Nephron (organoid): Measurements from ENCODE around the gene GANC.
"Not testable (repeated sequence)": the region's sequence is repeated elsewhere in the genome, so short reads cannot be mapped to it uniquely, and the experiment has no call there.

Experiments
- H3K27ac Mint-ChIP-seq, 3 experiments: 2 replicates each; pipeline ENCODE4 v1.8.0; 2020; ENCODE audit warnings: mixed read lengths in 3 of 3, mild to moderate bottlenecking in 2 of 3, moderate library complexity in 1 of 3
- H3K27me3 Mint-ChIP-seq: 2 replicates; pipeline ENCODE4 v1.8.0; 2021; ENCODE audit warnings: low read depth, mild to moderate bottlenecking, moderate library complexity, mixed read lengths
- H3K36me3 Mint-ChIP-seq: 2 replicates; pipeline ENCODE4 v1.8.0; 2020; ENCODE audit warnings: low read depth, mixed read lengths
- H3K4me1 Mint-ChIP-seq: 2 replicates; pipeline ENCODE4 v1.8.0; 2020; ENCODE audit warnings: mixed read lengths
- H3K4me3 Mint-ChIP-seq, 3 experiments: 2 replicates each; pipeline ENCODE4 v1.8.0; 2020; ENCODE audit warnings: mild to moderate bottlenecking in 3 of 3, mixed read lengths in 3 of 3, moderate library complexity in 2 of 3
- H3K9me3 Mint-ChIP-seq: 2 replicates; pipeline ENCODE4 v1.8.0; 2020; ENCODE audit warnings: mixed read lengths
- TF ChIP-seq, protein P1 (sequence below), 3 experiments: fragments of 200-600 bp; sonication (generic); IDR thresholded peaks; one replicate each; pipeline ENCODE4 v1.5.0; 2021; ENCODE audit warnings: antibody characterized with exemption in 3 of 3; ENCODE audit not compliant: unreplicated experiment in 3 of 3

The GANC gene, protein sequence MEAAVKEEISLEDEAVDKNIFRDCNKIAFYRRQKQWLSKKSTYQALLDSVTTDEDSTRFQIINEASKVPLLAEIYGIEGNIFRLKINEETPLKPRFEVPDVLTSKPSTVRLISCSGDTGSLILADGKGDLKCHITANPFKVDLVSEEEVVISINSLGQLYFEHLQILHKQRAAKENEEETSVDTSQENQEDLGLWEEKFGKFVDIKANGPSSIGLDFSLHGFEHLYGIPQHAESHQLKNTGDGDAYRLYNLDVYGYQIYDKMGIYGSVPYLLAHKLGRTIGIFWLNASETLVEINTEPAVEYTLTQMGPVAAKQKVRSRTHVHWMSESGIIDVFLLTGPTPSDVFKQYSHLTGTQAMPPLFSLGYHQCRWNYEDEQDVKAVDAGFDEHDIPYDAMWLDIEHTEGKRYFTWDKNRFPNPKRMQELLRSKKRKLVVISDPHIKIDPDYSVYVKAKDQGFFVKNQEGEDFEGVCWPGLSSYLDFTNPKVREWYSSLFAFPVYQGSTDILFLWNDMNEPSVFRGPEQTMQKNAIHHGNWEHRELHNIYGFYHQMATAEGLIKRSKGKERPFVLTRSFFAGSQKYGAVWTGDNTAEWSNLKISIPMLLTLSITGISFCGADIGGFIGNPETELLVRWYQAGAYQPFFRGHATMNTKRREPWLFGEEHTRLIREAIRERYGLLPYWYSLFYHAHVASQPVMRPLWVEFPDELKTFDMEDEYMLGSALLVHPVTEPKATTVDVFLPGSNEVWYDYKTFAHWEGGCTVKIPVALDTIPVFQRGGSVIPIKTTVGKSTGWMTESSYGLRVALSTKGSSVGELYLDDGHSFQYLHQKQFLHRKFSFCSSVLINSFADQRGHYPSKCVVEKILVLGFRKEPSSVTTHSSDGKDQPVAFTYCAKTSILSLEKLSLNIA (N-terminal part only)

DNA sequence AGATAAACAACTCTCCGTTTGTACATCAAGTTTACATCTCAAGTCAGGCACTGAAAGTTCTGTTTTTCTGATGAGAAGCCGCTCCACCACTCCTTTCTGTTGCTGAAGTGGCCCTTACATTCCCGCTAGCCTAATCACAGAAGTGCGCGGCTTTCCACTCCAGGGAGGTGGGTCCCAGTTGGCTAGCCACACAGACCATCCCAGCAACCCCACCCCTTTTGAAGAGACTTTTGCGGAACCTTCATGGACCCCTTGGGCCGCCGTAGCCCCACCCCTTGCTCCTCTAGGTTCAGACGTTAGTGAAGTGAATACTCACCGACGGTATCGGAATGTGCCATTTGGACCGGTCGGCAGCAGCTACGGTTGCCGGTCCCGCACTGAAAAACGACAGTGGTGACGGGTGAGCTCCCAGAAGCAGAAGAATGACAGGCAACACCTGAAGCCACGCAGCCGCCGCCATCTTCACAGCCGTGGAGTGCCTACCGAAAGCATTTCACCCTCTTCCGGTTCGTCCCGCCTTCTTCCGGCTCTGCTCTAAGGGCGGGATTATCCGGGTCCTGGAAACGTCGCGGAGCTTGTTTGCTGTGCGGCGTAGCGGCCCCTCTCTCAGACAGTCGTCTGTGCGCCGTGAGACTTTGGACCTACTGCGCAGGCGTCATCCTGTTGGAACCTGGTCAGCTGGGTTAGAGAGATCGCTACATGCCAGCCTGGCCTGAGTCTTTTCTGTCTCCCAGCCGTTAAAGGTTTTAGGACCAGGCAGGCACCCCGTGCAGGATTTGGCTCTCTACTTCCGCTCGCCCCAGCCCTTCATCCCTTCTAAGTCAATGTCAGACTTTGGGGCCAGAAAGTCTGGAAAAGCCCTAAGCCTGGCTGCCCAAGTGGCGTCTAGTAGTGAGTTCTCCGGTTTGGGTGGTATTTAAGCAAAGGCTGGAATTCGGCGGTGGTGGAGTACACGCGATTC is at the start of gene GANC, which contains the start of gene TMEM87A:
Gene GANC, plus strand, starts transcription at position 263 of the 961 bp plus-strand sequence. CDS start 1,281 bp downstream, outside the sequence.
Gene TMEM87A, minus strand, starts transcription at position 495 of the 961 bp plus-strand sequence. Its CDS starts 35 bp downstream, at position 460.
- peaks cover 42% of the 10 kb centered on the region for H3K4me1 Mint-ChIP-seq
- H3K27ac Mint-ChIP-seq: peak within 1 kb of the TSS; percentile 99 to 100 (median 100)
- TF ChIP-seq, protein P1, sequence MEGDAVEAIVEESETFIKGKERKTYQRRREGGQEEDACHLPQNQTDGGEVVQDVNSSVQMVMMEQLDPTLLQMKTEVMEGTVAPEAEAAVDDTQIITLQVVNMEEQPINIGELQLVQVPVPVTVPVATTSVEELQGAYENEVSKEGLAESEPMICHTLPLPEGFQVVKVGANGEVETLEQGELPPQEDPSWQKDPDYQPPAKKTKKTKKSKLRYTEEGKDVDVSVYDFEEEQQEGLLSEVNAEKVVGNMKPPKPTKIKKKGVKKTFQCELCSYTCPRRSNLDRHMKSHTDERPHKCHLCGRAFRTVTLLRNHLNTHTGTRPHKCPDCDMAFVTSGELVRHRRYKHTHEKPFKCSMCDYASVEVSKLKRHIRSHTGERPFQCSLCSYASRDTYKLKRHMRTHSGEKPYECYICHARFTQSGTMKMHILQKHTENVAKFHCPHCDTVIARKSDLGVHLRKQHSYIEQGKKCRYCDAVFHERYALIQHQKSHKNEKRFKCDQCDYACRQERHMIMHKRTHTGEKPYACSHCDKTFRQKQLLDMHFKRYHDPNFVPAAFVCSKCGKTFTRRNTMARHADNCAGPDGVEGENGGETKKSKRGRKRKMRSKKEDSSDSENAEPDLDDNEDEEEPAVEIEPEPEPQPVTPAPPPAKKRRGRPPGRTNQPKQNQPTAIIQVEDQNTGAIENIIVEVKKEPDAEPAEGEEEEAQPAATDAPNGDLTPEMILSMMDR (IDR thresholded peaks at IDR 0.05; ENCODE audit: unreplicated experiment in 3 of 3): no peak
- no peaks in the 10 kb centered on the region for H3K27me3 Mint-ChIP-seq
- H3K9me3 Mint-ChIP-seq: no peaks in the 10 kb centered on the region
- H3K4me3 Mint-ChIP-seq: peak within 1 kb of the TSS; percentile 98 to 99 (median 98)
- peaks cover 12% of the 10 kb centered on the region for H3K36me3 Mint-ChIP-seq

DNA sequence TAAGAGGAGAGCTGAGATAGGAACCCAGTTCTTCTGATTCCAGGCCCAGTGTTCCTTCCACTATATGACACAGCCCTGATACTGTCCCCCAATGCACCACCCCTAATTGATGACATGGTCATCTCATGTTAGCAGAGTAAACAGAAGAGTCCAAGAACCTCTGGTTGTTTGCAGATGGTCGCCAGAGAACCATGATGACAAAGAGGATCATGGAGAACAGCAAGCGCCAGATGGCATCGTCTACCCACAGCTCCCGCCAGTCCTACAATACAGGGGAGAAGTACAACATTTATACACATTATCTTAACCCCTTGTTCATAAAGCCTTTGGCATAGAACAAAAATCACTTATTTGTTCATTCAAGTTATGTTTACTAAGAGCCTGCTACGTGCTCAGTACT is 46.4 kb upstream of the GANC start:
- Mint-ChIP-seq H3K36me3 (peaks cover 69% of the 10 kb centered on the region), H3K9me3 (no peaks in the 10 kb centered on the region), H3K27me3 (no peaks in the 10 kb centered on the region), H3K4me3 (no peak overlapping the region), H3K27ac (no peak overlapping the region), H3K4me1 (no peaks in the 10 kb centered on the region)
- TF ChIP-seq, protein P1 (IDR thresholded peaks at IDR 0.05; ENCODE audit: unreplicated experiment in 3 of 3): no peak

DNA sequence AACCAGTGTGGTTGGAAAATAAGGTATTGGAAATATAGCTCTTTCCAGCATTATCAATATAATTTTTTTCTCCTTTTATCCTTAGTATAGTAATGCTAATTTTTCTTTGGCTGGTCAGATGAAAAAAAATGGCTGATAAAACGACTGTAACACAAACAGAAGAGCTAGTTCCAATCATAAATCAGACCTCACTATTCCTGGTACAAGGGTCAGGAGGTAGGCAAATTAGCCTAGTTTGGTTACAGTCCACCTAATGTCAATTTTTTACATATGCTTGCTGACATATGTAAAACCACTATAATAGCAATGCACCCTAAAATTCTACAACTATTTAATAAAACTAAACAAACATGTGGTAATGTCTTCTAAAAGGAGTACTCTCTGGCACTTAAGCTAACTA is 45.0 kb upstream of the GANC start:
- TF ChIP-seq, protein P1 (IDR thresholded peaks at IDR 0.05; ENCODE audit: unreplicated experiment in 3 of 3): no peak
- no peaks in the 10 kb centered on the region for H3K9me3 Mint-ChIP-seq
- no peaks in the 10 kb centered on the region for H3K27me3 Mint-ChIP-seq
- no peaks in the 10 kb centered on the region for H3K4me1 Mint-ChIP-seq
- H3K27ac Mint-ChIP-seq: no peak overlapping the region
- peaks cover 69% of the 10 kb centered on the region for H3K36me3 Mint-ChIP-seq
- no peak overlapping the region for H3K4me3 Mint-ChIP-seq

DNA sequence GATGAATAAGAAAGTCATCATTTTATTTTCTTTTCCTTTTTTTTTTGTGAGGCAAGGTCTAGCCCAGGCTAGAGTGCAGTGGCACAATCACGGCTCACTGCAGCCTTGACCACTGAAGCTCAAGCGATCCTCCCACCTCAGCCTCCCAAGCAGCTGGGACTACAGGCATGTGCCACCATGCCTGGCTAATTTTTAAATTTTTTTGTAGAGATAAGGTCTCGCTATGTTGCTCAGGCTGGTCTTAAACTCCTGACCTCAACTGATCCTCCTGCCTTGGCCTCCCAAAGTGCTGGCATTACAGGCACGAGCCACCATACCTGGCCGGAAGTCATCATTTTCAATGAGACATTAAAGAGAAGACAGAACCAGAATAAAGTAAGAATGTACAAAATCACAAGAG is 44.0 kb upstream of the GANC start:
- peaks cover 63% of the 10 kb centered on the region for H3K36me3 Mint-ChIP-seq
- not testable (repeated sequence) for H3K27ac Mint-ChIP-seq, H3K4me3 Mint-ChIP-seq, H3K9me3 Mint-ChIP-seq, H3K4me1 Mint-ChIP-seq, H3K27me3 Mint-ChIP-seq

DNA sequence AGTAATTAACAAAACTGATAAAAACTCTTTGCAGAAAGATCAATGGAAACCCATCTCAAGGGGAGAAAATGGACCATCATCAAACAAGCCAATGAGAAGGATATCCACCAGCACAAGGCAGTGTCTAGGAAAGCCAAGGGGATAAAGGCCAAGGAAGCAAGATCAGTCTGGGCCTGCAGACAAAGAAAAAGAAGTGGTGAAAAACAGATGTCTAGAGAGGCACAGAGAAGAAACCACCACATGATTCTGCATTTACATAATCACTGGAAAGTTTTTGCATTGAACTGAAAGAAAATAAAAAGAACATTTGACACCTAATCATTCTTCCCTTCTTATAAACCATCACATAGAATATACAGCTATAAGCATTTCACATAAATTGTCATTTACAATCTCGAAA is 41.9 kb upstream of the GANC start:
- Mint-ChIP-seq H3K36me3 (peaks cover 62% of the 10 kb centered on the region), H3K27me3 (no peaks in the 10 kb centered on the region), H3K4me3 (no peak overlapping the region), H3K27ac (no peak overlapping the region), H3K4me1 (no peaks in the 10 kb centered on the region), H3K9me3 (no peaks in the 10 kb centered on the region)
- TF ChIP-seq, protein P1 (IDR thresholded peaks at IDR 0.05; ENCODE audit: unreplicated experiment in 3 of 3): no peak
